Measurements from ENCODE around the gene ITPKC. TPM values are rescaled to one million over a fixed set of nuclear protein-coding genes. Genes with fewer than 3 reads are reported as not detected.

The ITPKC gene
- total and polyA plus RNA-seq, 9 of the 15 experiments (the other 6 are each of a cell fraction or from before 2014, with no cell fraction given), result 0.08 to 9.3 (median 5.8) TPM

GRCh38 chr19:40704491-40705361 is 12.2 kb upstream of the ITPKC start:
- no TSS peak for BruUV-seq (replicated peaks)
- no peaks in the 10 kb centered on the region for H3K9me1 ChIP-seq (ENCODE audit: control insufficient read depth, insufficient read depth, low read length)
- intact Hi-C loops (cut with micrococcal nuclease) (no loop called here), in situ Hi-C loops (cut with MboI) (no loop called here)
- H3K4me1 ChIP-seq (replicated peaks in 1 of 2; ENCODE audit: control insufficient read depth in 2 of 2, insufficient read depth in 2 of 2, low read length in 2 of 2), result peaks cover 12 to 27% of the 10 kb centered on the region in 2 experiments; a peak in 4 of 5 replicates
- ChIA-PET CTCF (ENCODE audit: low intra/inter-chr PET ratio) (no interaction called here), POLR2A (interaction anchor here (1.3 to 1.4 kb wide), 2 partner anchors 45 to 101 kb away, joined by 3 read pairs; no protein-coding TSS in a partner anchor)
- no peak overlapping the region for H2AFZ ChIP-seq (ENCODE audit: low read depth, low read length)
- no peaks in the 10 kb centered on the region for H3K27me3 ChIP-seq (ENCODE audit: control insufficient read depth in 2 of 2, insufficient read depth in 2 of 2, low read length in 2 of 2)
- H3K9ac ChIP-seq (ENCODE audit: insufficient read depth in 1 of 2, low read depth in 2 of 2, low read length in 2 of 2), result peak overlapping the region in 1 of 2 experiments; percentile 4; a peak in 2 of 4 replicates
- H3K4me2 ChIP-seq (ENCODE audit: insufficient read depth, low read length), result no peak overlapping the region
- peak; percentile 30; the same call in 1 of the 3 replicates for ATAC-seq
- peaks cover 52% of the 10 kb centered on the region for H3K36me3 ChIP-seq (ENCODE audit: control insufficient read depth, insufficient read depth, low read length)
- no peaks in the 10 kb centered on the region for H3K9me3 ChIP-seq (replicated peaks; ENCODE audit: control insufficient read depth, insufficient read depth, low read depth, low read length)
- 90% methylated on average over 18 of the region's 18 CpGs for WGBS (ENCODE audit: insufficient coverage, low coverage, missing lambda C conversion rate)
- H3K4me3 ChIP-seq, result no peak overlapping the region
- no peaks in the 10 kb centered on the region for H3K79me2 ChIP-seq (ENCODE audit: control insufficient read depth, insufficient read depth, low read length)
- TF ChIP-seq MEIS2 (IDR thresholded peaks at IDR 0.05; ENCODE audit: partially characterized antibody), result peak; percentile 26
- TF ChIP-seq SP1 (CRISPR knock-in tag; IDR thresholded peaks at IDR 0.05), result no peak
- peak; percentile 65 for TF ChIP-seq RBM25 (IDR thresholded peaks at IDR 0.05; ENCODE audit: low read depth, low read length, severe bottlenecking)
- 0 out of 2 replicates have a peak, but pooled peaks have one; percentile 25 for TF ChIP-seq SMARCA5 (IDR thresholded peaks at IDR 0.05)
- no peak for TF ChIP-seq SRSF9 (IDR thresholded peaks at IDR 0.05; ENCODE audit: borderline replicate concordance, low read depth, low read length)
- TF ChIP-seq KHSRP (IDR thresholded peaks at IDR 0.05), result no peak
- peak; percentile 70 to 77 for TF ChIP-seq KDM1A (IDR thresholded peaks at IDR 0.05)
- no peak for TF ChIP-seq NR2C2 (CRISPR knock-in tag; IDR thresholded peaks at IDR 0.05)
- TF ChIP-seq NR2C2 (tag; IDR thresholded peaks at IDR 0.05), result 0 out of 2 replicates have a peak, but pooled peaks have one; percentile 45
- peak; percentile 63 for TF ChIP-seq NR2C1 (IDR thresholded peaks at IDR 0.05)
- peak; percentile 53; the same call in 1 of the 2 replicates for TF ChIP-seq NR2C1 (tag; IDR thresholded peaks at IDR 0.05)
- peak; percentile 8 to 64; a peak in 3 of 4 replicates for TF ChIP-seq RCOR1 (IDR thresholded peaks at IDR 0.05; ENCODE audit: borderline replicate concordance in 1 of 2, low read depth in 2 of 2, low read length in 2 of 2)
- TF ChIP-seq ZFP36 (IDR thresholded peaks at IDR 0.05; ENCODE audit: low read depth, low read length, partially characterized antibody), result peak; percentile 51
- no peak for TF ChIP-seq ZNF24 (IDR thresholded peaks at IDR 0.05)
- TF ChIP-seq PTBP1 (IDR thresholded peaks at IDR 0.05; ENCODE audit: low read depth, low read length), result 0 out of 2 replicates have a peak, but pooled peaks have one; percentile 55
- peak; percentile 43; the same call in 1 of the 2 replicates for TF ChIP-seq CBX1 (IDR thresholded peaks at IDR 0.05; ENCODE audit: low read depth)
- no peak for TF ChIP-seq ZNF57 (CRISPR knock-in tag; IDR thresholded peaks at IDR 0.05)
- TF ChIP-seq BCOR (IDR thresholded peaks at IDR 0.05), result peak; percentile 88
- peak; percentile 63 for TF ChIP-seq ADNP (tag; IDR thresholded peaks at IDR 0.05)
- no peak for TF ChIP-seq GABPB1 (CRISPR knock-in tag; IDR thresholded peaks at IDR 0.05)
- FAIRE-seq, result no peak
- H3K27ac ChIP-seq (ENCODE audit: extremely low read depth, low read depth, low read length), result no peak overlapping the region
- DNase-seq (ENCODE audit: extremely low read depth in 1 of 4, low spot score in 3 of 4), result peak in 1 of 4 experiments; percentile 30
- no peaks in the 10 kb centered on the region for H4K20me1 ChIP-seq (replicated peaks; ENCODE audit: control insufficient read depth, insufficient read depth, low read length)
